ENCODE measurements around the gene SP1. TPM values are rescaled to one million over a fixed set of nuclear protein-coding genes. Genes with fewer than 3 reads are reported as not detected.

Gene SP1
- total and polyA plus RNA-seq, 9 of the 15 experiments (the other 6 are each of a cell fraction or from before 2014, with no cell fraction given) = 8.0 to 65.5 (median 41.6) TPM

GRCh38 chr12:53452159-53453077 is 72.4 kb downstream of the SP1 start (continued):
- TF ChIP-seq AFF1 (IDR thresholded peaks at IDR 0.05; ENCODE audit: low read depth in 1 of 2, partially characterized antibody in 2 of 2) (no peak), ELK1 (CRISPR knock-in tag; IDR thresholded peaks at IDR 0.05) (no peak), ZNF77 (CRISPR knock-in tag; IDR thresholded peaks at IDR 0.05) (no peak), BMI1 (IDR thresholded peaks at IDR 0.05; ENCODE audit: low read length) (no peak), PKNOX1 (IDR thresholded peaks at IDR 0.05) (no peak), ARHGAP35 (IDR thresholded peaks at IDR 0.05; ENCODE audit: partially characterized antibody) (no peak), ZNF778 (CRISPR knock-in tag; IDR thresholded peaks at IDR 0.05) (no peak), MYBL2 (IDR thresholded peaks at IDR 0.05; ENCODE audit: low read depth) (no peak), MYBL2 (CRISPR knock-in tag; IDR thresholded peaks at IDR 0.05; ENCODE audit: borderline replicate concordance) (no peak), ZNF589 (CRISPR knock-in tag; IDR thresholded peaks at IDR 0.05; ENCODE audit: low read depth) (no peak; the same call in 1 of the 2 replicates), NCOA1 (IDR thresholded peaks at IDR 0.05; ENCODE audit: low read depth) (peak; percentile 12; the same call in 1 of the 2 replicates), FOXO4 (CRISPR knock-in tag; IDR thresholded peaks at IDR 0.05) (no peak; the same call in 1 of the 2 replicates), NR4A1 (CRISPR knock-in tag; IDR thresholded peaks at IDR 0.05) (peak; percentile 51; the same call in 1 of the 2 replicates), NR4A1 (tag; IDR thresholded peaks at IDR 0.05) (no peak), KAT2B (IDR thresholded peaks at IDR 0.05; ENCODE audit: low read depth, low read length) (no peak), PURB (CRISPR knock-in tag; IDR thresholded peaks at IDR 0.05; ENCODE audit: low read depth) (no peak), CBX3 (IDR thresholded peaks at IDR 0.05; ENCODE audit: borderline replicate concordance in 1 of 2, low read length in 2 of 2) (no peak), SREBF1 (IDR thresholded peaks at IDR 0.05; ENCODE audit: borderline replicate concordance, low read depth, low read length) (no peak), SREBF2 (CRISPR knock-in tag; IDR thresholded peaks at IDR 0.05) (no peak), SRSF7 (optimal IDR thresholded peaks at IDR 0.05; ENCODE audit: low read depth, low read length) (no peak), HDAC6 (IDR thresholded peaks at IDR 0.05; ENCODE audit: low read depth, low read length) (no peak)
